ENCODE measurements around the gene FGF14.

FGF14 gene

GRCh38 chr13:101985321-101985720 lies 416.5 kb downstream of the FGF14 start:
- no peak for DNase-seq (ENCODE audit: low read depth)

- DNase-seq (ENCODE audit: low read depth): no peak
Observed at GRCh38 chr13:101982903-101983302, 418.9 kb downstream of the FGF14 start.

DNA sequence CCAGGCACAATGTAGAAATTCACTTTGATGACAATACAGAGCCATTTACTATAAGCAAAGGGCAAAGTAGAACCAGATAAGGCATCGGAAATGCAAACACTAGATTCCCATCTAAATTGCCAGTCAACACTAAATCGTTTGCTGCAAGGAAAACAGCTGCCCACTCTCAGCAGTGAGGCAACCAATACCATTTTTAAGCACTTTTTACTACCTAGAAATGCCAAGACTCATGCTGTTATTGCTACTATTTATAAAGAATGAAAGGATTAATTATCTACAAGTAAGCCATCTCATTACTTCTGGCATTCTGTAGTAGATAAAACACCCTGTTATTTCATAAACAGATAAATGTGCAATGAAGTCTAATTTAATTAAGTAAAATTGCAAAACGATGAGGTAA lies 422.0 kb downstream of the FGF14 start:
- DNase-seq (ENCODE audit: low read depth): no peak

- DNase-seq (ENCODE audit: low read depth): no peak
Observed at GRCh38 chr13:101978552-101979315, 423.1 kb downstream of the FGF14 start.

DNA sequence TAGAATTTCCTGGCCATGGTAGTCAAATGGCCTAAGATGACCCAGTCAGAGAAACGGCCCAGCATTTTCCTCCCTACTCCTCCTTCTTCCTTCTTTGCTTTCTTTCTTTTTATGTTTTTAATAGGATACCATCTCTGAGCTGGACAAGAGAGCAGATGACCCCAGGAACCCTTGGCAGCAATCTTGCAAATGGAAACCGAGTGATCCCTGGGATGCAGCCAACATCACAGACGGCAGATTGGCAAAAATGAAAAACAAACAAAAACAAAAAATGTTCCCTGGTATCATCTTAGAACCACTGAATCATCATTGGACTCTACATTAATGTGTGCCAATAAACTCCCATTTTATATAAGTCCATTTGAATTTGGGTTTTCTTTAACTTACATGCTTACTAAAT lies 424.4 kb downstream of the FGF14 start:
- DNase-seq (ENCODE audit: low read depth): no peak

- no peak for DNase-seq (ENCODE audit: low read depth)
Observed at GRCh38 chr13:101972191-101972590, 429.7 kb downstream of the FGF14 start.

DNA sequence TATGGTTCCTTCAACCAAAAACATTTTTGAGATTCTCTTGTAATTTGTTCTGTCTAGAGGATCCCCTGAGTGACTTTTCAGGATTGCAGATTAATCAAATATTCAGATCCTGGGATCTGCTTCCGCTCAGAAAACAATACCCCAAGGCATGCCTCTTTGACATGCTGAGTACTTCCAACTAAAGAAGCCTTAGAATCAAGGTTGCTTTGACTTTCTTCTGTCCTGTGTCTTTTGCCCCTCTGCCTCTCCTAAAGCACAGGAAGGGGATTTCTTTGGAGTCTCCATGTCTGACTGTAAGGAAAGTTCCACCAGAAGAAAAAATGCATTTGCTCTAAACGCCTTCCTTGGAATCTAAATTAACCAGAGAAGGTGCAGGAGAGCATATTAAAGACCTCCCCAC lies 431.5 kb downstream of the FGF14 start:
- no peak for DNase-seq (ENCODE audit: low read depth)

GRCh38 chr13:101967781-101968180 lies 434.1 kb downstream of the FGF14 start:
- no peak for DNase-seq (ENCODE audit: low read depth)

GRCh38 chr13:101967216-101967615 lies 434.6 kb downstream of the FGF14 start:
- no peak for DNase-seq (ENCODE audit: low read depth)

- no peak for DNase-seq (ENCODE audit: low read depth)
Observed at GRCh38 chr13:101965096-101965495, 436.8 kb downstream of the FGF14 start.

DNA sequence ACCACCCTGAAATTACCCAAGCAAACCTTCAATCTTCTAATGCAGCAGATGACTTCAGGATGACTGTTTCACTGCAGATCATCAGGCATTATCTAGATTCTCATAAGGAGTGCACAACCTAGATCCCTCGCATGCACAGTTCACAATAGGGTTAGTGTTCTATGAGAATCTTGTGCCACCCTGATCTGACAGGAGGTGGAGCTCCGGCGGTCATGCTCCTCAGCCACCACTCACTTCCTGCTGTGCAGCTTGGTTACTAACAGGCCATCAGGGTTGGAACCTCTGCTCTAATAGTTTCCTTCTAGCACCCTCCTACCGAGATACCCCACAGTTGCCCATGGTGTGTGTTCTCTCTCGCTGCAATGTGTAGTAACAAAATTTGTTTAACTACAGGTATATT lies 442.8 kb downstream of the FGF14 start:
- no peak for DNase-seq (ENCODE audit: low read depth)

DNA sequence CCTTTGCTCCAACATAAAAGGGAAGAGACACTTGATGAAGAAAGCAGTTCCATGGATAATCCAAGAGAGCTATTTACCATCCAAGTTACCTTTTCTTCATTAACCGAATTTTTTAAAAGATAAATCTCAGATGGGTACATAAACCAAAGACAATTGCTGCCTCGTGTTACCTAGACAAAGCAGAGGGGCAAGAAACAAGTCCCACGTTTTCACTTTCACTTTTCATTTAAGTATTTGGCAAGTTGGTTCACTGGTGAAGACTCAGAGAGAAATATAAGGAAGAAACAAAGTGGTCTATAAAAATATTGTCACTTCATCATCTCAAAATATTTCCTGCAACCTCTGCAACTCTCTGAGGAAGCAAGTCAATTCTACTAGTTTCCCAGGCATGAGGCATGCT lies 446.1 kb downstream of the FGF14 start:
- no peak for DNase-seq (ENCODE audit: low read depth)

GRCh38 chr13:101951114-101951513 lies 450.7 kb downstream of the FGF14 start:
- DNase-seq (ENCODE audit: low read depth): no peak

- DNase-seq (ENCODE audit: low read depth): no peak
Observed at GRCh38 chr13:101949681-101950080, 452.2 kb downstream of the FGF14 start.

GRCh38 chr13:101946401-101946800 lies 455.4 kb downstream of the FGF14 start:
- DNase-seq (ENCODE audit: low read depth): no peak

DNA sequence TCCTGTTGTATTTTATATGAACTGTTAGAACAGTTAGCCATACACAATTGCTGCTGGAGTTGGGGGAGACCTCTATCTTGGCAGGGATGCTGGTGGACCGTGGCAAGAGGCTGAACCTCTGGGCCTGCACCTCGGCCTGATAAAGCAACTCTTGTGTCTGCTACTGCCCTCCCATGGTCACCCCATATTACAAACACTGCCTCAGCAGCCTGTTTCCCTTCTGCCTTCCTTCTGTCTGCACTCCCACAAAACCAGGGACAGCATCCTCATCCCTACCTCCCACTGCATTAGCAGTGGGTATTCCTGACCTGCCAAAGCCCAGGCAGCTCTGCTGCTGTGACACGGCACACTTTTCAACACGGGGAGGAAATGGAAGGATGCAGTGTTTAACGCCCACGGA lies 456.4 kb downstream of the FGF14 start:
- DNase-seq (ENCODE audit: low read depth): no peak

- DNase-seq (ENCODE audit: low read depth): no peak
Observed at GRCh38 chr13:101944521-101944920, 457.3 kb downstream of the FGF14 start.

GRCh38 chr13:101942535-101943157 lies 459.2 kb downstream of the FGF14 start:
- no peak for DNase-seq (ENCODE audit: low read depth)

- no peak for DNase-seq (ENCODE audit: low read depth)
Observed at GRCh38 chr13:101942038-101942437, 459.8 kb downstream of the FGF14 start.

DNA sequence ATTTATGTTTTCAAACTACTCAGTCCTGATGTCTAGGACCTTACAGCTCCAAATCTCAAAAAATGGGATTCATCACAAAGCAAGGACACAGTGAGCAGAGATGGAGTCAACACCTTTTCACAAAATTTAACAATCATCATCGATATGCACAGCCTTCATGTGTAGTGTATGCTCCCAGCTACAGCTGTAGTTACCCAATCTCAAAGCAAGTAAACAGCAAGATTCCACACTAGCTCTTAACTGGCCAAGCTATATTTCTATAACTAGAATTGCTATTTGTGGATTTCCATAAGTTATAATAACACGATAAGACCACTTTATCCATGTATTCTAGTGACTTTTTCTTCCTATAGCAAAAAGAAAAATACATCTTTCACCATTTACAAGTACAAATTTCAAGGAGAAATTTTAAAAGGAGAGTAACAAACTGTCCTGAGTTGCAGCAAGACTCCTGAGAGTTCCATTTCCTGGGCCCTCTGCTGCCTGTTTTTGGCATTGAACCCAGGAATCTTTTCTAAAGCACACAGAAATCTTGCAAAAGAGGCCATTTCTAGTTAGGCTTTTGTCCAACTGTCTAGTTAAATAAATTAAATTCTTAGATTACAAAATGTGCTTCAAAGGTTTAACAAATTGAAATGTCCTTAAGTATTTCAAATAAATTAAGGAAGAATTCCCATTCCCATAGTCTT lies 460.6 kb downstream of the FGF14 start:
- DNase-seq (ENCODE audit: low read depth): no peak

DNA sequence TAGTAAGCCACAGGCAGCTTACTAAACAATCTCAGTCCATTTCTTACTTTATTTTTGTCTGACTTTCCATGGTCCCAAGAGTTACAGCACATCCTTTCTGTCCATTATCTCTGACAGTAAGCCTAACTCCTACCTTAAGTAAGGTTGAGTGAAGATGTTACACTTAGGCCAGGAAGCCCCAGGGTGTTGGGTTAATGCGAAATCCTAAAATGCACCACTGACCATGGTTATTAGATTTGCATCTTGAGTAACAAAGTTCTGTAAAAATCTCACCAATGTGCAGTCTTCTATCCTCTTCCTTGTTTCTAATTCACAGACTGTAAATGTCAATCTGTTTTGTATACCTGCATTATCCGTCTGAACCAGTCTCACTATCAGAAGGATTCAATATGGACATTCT lies 462.5 kb downstream of the FGF14 start:
- no peak for DNase-seq (ENCODE audit: low read depth)

DNA sequence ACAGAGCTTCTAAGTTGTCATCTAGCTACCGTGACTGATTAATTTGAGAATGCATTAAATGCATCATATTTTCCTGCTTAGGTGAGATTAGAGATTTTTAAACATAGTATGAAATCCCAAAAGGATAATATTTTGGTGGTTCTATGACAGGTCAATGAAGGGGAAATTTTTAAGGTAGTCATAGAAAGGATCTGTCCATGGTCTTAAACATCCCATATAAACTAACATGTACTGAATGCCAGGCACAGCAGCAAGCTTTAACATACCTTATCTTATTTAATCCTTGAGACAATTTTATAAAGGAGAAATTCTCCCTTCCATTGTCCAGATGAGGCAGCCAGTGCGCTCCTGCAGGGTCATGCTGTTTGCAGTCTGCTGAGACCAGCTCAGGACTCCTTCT lies 466.0 kb downstream of the FGF14 start:
- no peak for DNase-seq (ENCODE audit: low read depth)

DNA sequence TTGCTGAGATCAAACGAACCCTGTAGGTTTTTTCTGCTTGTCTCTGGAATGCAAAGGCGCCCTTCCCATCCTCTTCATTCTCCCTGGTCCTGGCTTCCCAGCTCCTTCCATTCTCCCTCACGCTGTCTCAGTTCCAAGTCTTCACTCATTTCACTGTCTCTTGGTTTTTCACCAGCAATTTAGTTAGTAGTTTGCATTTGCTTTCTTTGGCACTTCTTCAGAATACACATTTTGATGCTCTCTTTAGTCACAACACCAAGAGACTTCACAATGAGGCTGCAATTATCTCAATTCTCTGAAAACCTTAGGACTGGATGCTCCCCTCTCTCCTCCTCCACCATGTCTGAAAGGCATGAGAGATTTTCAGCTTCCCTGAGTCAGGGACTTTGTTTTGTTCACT lies 470.7 kb downstream of the FGF14 start:
- DNase-seq (ENCODE audit: low read depth): no peak
